GM12891 (cell line): Measurements from ENCODE around the gene R3HDM2.

ENCODE experiments used
- POLR2AphosphoS5 ChIP-seq: IDR thresholded peaks from 2 replicates; pipeline ENCODE4 v1.6.1; 2011; ENCODE audit warnings: low read depth, low read length, control low read depth
- SPI1 ChIP-seq: IDR thresholded peaks from 2 replicates; pipeline ENCODE4 v1.6.1; 2011; ENCODE audit warnings: low read depth, low read length, control low read depth
- TAF1 ChIP-seq: IDR thresholded peaks from 2 replicates; pipeline ENCODE4 v1.6.1; 2011; ENCODE audit warnings: low read depth, low read length, control low read depth

DNA sequence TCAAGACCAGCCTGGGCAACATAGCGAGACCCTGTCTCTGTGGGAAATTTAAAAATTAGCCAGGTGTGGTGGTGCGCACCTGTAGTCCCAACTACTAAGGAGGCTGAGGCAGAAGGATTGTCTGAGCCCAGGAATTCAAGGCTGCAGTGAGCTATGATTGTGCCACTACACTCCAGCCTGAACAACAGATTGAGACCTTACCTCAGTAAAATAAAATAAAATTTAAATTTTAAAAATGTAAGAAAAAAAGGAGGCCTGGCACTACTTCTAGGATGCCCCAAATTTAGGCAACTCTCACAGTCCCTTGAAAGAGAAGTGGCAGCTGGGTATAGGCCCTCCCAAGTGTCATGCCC lies 23.3 kb upstream of the R3HDM2 start:
- TF ChIP-seq TAF1 (no peak), SPI1 (no peak), POLR2AphosphoS5 (no peak)
